Activated CD8-positive, alpha-beta memory T cell treated with anti-CD3 and anti-CD28 coated beads, Interleukin-2, amount 50 U/mL, for 24 hours (primary cell): ENCODE data around the gene EPHX1.
A peak's percentile ranks its signal among the peaks of the same experiment; 100 is the strongest.
"Not testable (repeated sequence)": the region's sequence is repeated elsewhere in the genome, so short reads cannot be mapped to it uniquely, and the experiment has no call there.

ENCODE experiments used
- DNase-seq: peaks from one replicate; pipeline ENCODE4 v3.0.0-alpha.2; 2020; ENCODE audit errors: extremely low read depth

The EPHX1 gene

DNA sequence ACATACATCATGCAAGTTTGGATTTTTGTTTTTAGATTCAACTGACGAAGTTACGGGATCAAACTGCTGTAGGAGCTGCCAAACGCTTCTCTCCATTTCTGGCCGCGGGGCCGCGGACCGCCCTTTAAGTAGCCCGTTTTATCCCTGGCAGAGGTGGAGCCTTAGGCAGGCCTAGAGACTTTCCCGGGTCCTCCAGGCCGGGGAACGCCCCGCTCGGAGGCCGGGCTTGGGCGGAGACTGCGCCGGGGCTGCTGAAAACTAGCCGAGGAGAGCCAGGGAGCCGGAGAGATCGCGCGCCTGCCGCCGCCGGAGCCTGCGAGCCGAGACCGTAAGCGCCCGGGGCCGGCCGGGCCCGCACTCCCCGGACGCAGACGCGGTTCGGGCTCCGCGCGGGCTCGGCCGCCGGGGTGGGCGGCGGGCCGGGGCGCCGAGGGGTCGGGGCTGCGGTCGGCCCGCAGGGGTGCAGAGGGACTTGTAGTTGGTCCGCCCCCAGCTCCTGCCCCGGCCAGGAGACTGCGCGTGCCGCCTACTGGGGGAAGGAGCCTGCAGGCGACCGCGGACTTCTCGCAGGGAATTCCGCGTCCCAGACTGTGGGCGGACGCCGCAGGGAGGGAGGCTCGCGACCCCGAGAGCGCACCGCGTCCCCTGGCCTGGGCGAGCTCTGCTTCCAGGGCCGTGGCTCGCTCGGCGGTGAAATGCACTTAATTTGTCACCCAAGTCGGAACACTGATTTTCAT is at the start of gene EPHX1:
Gene EPHX1, plus strand, starts transcription at position 283 of the 737 bp plus-strand sequence. CDS start 18,606 bp downstream, outside the sequence.
- peak; percentile 38 for DNase-seq

DNA sequence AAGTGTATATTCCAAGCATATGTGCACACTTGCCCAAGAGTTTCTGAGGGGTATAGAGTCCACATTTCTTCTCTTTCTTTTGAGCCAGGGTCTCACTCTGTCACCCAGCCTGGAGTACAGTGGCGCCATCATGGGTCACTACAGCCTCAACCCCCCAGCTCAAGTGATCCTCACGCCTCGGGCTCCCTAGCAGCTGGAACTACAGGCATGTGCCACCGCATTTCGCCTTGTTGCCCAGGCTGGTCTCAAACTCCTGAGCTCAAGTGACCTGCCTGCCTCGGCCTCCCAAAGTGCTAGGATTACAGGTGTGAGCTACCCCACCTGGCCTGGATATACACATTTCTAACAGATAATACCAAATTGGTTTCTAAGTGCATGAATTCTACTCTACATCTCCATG is 49.4 kb upstream of the EPHX1 start:
- DNase-seq, result no peak

DNA sequence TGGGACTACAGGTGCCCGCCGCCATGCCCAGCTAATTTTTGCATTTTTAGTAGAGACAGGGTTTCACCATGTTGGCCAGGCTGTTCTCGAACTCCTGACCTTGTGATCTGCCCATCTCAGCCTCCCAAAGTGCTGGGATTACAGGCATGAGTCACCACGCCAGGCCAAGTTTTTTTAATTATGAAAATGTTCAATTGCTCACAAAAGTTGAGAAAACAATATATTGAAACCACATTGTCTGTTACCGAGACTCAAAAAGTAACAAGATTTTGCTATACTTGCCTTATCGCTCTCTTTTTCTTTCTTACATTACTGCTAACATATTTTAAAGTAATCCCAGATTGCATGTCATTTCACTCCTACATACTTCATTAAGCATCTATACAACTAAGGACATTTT is 48.5 kb upstream of the EPHX1 start:
- not testable (repeated sequence) for DNase-seq

DNA sequence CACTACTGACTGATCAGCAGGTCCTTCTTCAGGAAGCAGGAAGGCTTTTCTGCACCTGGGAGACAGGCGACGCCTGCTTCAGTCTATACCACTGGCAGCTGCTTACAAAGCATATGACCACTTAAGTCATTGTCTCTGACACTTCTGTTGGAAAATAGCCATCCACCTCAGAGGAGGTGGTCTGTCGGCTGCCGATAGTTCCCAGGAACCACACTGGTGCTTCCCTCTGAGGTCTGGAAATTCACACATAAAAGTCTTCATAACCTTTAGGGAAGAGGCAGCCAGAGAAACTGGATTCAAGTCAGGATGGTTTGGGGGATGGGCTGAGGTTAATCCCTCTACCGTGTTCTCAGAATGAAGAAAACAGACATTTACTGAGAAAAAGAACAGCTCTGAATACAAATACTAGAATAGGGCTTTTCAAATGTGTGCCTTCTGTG is 47.9 kb upstream of the EPHX1 start:
- DNase-seq, result no peak

DNA sequence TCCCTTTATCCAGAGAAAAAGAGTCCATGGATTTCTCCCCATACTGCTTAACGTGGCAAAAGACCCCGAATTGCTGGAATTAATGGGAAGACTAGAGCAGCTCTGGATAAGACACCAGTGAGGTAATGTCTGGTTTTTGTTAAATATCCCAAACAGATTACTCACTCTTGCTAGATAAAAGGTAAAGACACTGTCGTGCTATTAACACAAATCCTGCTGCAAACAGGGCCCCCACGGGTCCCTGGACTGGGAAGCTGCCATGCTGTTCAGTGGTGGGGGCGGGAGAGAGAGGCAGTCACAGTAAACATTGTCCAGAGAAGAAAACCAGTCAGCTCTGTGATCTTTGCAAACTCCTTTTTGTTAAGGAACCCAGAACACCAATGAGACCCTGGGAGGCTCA is 47.5 kb upstream of the EPHX1 start:
- DNase-seq, result no peak

DNA sequence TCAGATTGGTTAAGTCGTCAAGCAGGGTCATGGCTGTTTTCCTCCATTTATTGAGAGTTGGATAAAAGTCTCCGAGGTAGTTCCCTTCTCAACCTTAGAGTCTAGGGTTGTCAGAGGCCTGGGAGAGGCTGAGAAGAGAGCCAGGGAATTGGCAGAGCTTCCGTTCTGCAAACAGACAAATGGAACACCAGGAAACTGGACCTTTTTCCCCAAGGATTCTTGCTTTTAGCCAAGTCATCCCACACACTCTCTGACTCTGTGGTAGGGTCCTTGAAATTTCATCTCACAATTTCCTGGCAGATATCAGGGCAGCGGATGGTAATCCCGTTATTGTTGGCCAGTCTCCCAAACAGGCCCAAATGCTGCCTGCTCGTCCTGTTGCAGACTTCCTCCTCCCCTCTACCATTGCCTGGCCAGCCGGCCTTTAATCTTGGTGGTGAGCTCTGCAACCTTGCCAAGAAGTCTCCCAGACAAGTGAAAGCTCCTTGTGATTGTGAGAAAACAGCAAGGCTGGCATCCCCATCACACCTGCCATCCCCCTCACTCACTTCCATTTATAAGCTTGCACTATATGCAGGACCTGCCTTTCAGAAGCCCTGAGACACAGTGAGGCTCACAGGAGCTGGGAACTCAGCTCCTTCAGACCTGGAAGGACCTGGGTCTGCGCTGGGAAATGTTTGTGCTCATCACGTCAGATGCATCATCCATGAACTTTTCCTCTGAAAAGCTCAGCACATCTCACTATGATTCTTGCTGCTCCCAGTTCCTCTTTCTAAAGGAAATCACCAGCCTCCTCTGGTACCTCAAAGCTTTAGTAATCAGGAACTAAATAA is 46.0 kb upstream of the EPHX1 start:
- DNase-seq, result no peak

DNA sequence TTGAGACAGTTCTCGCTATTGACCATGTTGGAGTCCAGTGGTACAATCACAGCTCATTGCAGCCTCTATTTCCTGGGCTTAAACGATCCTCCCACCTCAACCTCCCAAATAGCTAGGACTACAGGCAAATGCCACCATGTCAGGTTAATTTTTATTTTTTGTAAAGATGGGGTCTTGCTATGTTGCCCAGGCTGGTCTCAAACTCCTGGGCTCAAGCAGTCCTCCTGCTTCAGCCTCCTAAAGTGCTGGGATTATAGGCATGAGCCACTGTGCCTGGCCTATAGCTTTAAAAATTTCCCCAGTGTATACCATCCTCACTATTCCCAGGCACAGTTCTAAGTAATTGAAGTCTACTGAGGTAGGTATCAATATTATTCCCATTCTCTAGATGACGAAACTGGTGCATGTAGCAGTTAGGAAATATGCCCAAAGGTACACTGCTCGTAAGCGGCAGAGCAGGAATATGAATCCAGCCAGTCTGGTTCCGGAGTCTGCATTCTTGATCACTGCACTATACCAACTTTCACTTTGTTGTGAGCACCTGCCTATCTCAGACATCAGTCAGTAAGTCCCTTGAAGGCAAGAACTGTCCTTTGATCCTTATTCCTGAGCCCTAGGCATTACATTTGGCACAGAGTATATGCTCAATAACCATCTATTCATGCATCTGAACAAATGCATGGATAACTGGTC is 43.8 kb upstream of the EPHX1 start:
- DNase-seq, result no peak

DNA sequence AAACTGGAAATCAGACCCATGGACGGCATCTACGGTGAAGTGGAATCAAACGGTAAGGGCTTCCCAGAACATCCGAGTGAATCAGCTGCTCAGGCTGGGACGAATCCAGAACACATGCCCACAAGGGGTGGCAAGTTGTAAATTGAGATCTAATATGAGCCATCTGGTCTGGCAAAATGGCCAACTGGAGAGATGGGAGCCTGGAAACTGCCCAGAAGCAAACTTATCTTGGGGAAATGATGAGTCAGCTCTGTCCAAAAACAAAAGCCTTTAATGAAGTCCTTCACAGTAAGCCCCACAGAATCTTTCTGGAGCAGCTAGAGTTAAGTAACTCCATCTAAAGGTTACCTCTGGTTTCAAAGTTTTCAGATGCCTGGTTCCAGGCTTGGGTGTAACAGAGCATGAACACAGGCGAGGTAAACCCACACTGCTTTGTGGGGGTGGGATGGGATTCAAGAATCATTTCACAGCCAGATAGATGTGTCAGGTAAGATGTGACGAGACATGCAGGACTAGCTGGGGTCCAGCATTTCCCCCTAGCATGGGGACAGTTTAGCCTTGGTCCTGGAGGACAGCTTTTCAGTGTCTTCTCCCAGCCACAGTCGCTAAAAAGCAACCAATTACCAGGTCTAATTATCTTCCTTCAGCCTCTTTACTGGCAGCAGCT is 42.8 kb upstream of the EPHX1 start:
- DNase-seq, result no peak

DNA sequence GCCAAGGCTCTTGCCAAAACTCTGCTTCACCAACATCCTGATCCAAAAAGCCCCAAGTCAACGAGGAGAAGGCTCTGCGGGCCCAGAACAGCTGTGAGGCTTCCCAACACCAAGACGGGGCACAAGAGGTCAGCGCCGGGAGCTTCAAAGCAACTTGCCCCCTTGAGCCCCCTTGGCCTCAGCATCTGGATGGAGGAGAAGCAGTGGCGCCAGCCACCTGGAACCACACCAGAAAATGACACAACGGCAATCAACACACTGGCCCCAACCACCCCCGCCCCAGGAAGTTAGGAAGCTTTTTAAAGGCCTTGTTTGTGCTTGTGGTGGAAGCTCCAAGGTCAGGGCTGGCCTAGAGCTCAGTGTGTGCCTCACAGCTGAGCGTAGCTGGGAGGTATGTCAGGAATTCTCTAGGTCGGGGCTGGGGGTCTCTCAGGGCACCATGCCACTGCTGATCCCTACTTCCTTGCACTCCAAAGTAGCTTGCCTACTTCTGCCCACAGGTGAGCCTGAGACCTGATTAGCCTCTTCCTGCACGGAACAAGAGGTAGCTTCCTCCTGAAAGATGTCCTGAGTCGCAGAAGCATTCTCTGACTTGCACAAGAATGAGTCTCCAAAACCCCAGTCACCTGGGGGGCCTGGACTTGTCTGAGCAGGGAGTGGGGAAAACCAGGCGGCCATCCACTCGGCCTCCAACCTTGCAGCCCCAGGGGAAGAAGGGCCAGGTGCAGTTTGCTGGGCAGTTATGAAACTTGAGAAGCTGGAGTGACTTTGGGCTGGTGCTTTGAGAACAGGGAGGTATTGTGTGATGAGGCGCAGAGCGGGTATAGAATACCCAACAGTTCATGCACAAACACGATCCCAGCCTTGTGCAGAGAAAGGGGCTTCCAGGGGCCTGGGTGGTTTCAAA is 42.0 kb upstream of the EPHX1 start:
- no peak for DNase-seq

DNA sequence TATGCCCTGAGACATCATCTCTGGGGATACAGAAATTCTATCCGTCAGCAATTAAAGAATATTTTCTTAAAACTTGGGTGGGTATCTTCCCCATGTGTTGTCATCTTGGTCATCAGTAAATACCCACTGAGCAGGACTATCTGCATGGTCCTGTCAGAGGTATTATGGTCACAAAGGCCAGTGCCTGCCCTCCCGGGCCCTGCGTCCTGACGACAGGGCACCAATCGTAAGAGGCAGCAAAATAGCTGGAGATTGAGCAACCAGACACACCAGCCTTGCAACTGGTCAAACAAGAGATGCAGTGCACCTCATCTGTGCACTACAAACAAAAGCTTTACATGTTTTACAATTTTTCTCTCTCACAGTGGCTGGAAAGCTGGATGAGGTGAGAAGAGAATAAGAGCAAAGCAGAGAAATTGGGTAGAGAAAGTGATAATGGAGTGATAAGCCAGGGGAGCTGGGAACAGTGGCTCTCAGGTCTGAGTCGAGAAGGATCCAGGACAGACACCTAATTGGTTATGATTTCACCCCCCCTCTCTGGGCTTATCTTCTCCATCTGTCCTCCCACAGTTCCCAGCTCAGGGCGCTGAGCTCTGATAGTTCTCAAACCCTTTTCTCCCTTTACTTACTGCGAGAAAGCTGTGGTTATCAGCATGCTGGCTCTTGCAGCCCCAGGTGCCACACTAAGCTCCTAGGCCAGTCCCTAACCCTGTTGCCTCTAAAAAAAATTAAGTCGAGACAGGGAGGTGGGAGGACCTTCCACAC is 41.1 kb upstream of the EPHX1 start:
- DNase-seq, result no peak

DNA sequence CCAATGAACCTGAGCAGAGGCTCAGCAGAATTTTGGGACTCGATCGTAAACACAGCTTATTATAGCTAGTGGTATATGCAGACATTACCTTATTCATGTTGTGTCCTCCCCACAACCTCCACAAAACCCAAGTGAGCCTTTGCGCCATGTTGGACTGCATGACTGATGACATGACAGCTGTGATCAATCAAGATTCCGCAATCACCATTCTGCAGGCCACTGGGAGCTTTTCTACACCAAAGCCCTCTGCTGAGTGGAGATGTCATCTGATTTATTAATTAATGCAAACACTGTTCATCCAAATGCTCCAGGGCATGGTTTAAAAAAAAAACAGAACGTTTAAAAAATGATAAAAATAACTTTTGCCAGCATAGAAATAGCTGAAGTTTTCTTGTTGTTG is 40.2 kb upstream of the EPHX1 start:
- DNase-seq, result no peak

DNA sequence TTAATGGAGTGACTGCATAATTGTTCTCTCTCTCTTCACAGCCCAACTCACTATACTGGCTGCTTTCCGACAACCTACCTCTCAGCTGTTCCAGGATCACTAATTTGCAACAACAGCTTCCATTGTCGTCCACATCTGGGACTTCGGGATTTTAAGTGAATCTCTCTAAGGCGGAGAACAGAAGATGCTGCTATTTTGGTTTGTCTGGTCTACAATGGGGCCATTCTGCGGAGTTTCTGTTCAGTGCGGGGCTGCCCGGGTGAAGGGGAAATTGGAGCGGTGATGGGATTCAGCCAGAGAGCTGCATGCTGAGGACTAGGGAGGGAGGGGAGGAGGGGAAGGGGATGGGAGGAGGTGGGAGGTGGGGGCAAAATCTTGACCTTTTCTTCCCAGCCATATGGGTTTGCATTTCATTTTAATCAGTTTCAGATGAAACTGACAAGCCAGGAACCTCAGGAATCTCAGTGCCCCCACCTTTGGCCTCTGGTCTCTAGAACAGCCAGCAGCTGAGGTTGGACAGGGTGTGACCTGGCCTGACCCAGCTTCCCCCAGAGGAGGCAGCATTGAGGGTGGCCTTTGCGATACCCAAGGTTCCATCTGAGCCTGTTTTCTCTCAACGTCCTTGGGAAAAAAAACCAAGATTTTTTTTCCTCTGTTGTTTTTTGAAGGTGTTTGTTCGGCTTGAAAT is 39.2 kb upstream of the EPHX1 start:
- no peak for DNase-seq

DNA sequence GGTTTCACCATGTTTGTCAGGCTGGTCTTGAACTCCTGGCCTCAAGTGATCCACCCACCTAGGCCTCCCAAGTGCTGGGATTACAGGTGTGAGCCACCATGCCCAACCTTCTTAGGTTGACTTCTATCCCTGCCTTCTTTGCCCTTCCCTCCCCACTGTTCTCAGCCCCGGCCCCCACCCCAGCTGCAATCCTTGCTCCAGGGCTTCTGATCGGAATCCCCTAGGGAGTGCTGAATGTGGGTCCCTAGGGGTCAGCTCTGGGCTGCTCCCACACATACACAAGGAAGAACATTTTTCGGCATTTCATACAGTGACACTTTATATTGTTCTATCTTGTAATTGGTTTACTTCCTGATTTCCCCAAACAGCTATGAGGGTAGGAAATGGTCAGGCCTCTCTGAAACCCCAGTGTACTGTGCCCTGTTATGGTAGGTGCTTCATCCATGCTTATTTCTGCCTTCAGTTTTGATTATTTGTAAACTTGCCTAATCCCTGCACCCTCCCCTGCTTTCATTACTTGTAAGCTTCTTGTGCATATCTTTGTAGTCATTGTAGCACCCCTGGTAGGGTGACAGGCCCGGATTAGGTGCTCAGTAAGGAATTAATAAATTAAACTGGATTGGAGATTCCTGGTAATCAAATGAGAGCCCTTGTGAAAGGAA is 38.1 kb upstream of the EPHX1 start:
- no peak for DNase-seq

DNA sequence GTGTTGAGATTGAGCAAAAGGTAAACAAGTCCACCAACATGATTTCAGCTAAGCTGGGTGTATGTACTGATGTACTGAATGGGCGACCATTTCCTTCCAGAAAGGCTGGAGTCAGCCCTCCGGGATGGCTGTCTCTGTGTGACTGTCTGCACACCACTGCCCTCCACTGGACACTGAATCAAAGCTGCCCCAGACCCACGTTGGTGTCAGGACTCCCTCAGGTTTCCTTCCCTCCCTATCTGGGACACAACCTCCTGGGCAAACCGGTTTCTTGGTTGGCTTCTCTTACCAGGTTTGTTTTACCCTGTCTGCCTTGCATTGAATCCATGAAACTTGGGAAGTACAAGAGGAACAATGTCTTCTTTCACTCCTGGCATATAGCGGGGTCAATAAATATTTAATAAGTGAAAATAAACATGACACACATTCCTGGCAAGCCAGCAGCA is 37.6 kb upstream of the EPHX1 start:
- no peak for DNase-seq

DNA sequence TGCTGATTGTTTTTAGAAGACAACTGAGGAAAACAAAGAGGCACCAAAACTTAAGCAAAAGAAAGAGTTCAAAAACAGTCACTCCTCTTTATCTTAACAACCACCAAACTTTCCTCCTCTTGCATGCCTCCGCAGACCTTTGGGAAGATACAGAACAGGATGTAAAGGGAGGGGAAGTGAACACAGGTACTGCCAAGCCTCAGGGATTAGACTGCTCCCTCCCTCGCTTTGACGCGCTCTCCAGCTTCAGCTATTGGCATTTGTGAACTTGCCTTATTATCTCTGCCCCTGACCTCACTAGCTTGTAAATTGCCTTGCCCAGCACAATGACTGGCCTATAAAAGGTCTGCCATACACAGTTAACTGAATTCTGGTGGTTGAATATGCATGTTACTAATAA is 37.1 kb upstream of the EPHX1 start:
- no peak for DNase-seq

DNA sequence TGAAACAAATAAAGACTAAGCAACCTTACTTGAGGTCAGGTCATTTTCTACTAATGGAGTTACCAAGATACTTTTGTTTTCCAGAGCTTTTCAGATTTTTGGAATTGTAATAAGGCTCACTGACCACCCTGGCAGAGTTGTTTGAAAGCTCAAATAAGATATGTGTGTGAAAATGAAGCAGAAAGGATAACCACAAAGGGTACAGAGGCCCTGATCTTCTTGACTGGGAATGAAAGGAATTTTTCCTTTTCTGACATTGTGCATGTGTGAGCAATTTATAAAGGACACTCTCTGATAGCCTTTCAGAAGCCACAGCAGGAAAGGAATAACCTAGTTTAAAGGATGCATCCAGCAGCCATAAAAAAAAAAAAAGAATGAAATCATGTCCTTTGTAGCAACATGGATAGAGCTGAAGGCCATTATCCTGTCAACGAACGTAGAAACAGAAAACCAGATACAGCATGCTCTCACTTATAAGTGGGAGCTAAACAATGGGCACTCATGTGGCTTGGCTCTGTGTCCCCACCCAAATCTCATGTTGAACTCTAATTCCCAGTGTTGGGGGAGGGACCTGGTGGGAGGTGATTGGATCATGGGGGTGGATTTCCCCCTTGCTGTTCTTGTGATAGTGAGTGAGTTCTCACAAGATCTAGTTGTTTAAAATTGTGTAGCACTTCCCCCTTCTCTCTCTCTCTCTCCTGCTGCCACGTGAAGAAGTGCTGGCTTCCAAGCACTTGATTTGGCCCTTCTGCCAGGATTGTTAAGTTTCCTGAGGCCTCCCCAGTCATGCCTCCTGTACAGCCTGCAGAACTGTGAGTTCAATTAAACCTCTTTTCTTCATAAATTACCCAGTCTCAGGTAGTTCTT is 35.4 kb upstream of the EPHX1 start:
- DNase-seq, result no peak

DNA sequence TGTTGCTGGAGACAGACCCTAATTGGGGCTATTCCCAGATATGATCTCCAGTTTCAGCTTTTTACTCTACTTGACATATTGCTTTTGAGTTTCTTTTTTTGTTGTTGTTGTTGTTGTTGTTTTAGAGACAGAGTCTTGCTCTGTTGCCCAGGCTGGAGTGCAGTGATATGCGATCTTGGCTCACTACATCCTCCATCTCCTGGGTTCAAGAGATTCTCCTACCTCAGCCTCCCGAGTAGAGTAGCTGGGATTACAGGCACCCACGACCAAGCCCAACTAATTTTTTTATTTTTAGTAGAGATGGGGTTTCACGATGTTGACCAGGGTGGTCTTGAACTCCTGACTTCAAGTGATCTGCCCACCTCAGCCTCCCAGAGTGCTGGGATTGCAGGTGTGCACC is 33.6 kb upstream of the EPHX1 start:
- no peak for DNase-seq

DNA sequence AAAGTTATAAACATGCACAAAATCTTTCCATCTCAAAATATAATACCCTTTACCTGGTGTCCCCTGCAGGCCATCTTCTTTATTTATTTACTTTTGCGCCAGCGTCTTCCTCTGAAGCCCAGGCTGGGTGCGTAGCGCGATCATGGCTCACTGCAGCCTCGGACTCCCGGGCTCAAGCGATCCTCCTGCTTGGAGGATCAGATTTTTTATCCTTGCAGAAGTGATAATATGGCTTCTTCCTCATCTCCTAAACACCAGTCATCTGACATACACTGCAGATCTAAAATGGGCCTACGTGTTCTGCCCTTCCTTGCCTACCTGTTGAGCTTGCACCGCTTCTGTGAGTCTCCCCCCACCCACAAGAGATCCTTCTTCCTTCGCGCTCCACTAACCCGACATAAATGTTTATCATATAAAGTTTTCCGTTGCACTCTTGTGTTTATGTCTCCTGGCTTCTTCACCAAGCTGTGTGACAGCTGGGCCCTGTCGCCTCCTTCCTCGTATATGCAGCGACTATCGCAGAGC is 32.8 kb upstream of the EPHX1 start:
- no peak for DNase-seq
